ENCODE results near the gene ANKLE1. TPM values are rescaled to one million over a fixed set of nuclear protein-coding genes. Genes with fewer than 3 reads are reported as not detected.

ANKLE1 gene
- total and polyA plus RNA-seq, 10 of the 15 experiments (the other 5 are each of a cell fraction or from before 2014, with no cell fraction given) = 2.2 to 17.9 (median 10.9) TPM

- Histone ChIP-seq H3K4me2 (ENCODE audit: control insufficient read depth, insufficient read depth) (peak within 1 kb of the TSS; percentile 88), H2AFZ (ENCODE audit: control insufficient read depth, low read depth, low read length) (peak within 1 kb of the TSS; percentile 98), H3K9me3 (replicated peaks; ENCODE audit: control insufficient read depth, insufficient read depth, low read length) (no peaks in the 10 kb centered on the region), H3K4me3 (peak within 1 kb of the TSS; percentile 83), H3K9ac (ENCODE audit: control insufficient read depth, insufficient read depth, low read length) (peak within 1 kb of the TSS; percentile 84), H3K27ac (ENCODE audit: control insufficient read depth, insufficient read depth) (peak within 1 kb of the TSS; percentile 84), H3K4me1 (ENCODE audit: control insufficient read depth, insufficient read depth, low read length) (peaks cover 22% of the 10 kb centered on the region), H4K20me1 (ENCODE audit: control insufficient read depth, insufficient read depth) (peaks cover 3% of the 10 kb centered on the region; the same call in 1 of the 2 replicates), H3K27me3 (replicated peaks in 1 of 2; ENCODE audit: control insufficient read depth in 2 of 2, insufficient read depth in 2 of 2, low read length in 1 of 2) (no peaks in the 10 kb centered on the region), H3K79me2 (ENCODE audit: control insufficient read depth, insufficient read depth, low read length) (peaks cover 24% of the 10 kb centered on the region), H3K36me3 (ENCODE audit: control insufficient read depth in 2 of 2, insufficient read depth in 2 of 2, low read length in 1 of 2) (no peaks in the 10 kb centered on the region)
- RAD21 ChIA-PET (ENCODE audit: unreplicated experiment) = interaction anchor here (0.5 to 1.3 kb wide), 12 partner anchors 9 to 254 kb away, joined by 3 to 14 read pairs (median 4); partner anchors contain the start of genes ANO8, BABAM1 and MVB12A
- ATAC-seq = peak; percentile 79
- SMC1A ChIA-PET (ENCODE audit: uncharacterized antibody, unreplicated experiment) = interaction anchor here (0.8 to 2.1 kb wide), 9 partner anchors 11 to 146 kb away, joined by 3 to 8 read pairs (median 4); partner anchors contain the start of genes ANO8 and MVB12A
- intact Hi-C loops (cut with micrococcal nuclease; ENCODE audit: unreplicated experiment) = loop anchor here (10.0 kb wide), 1 partner anchor 411 kb away; no protein-coding TSS in a partner anchor
- peak; percentile 96 for FAIRE-seq
- peak; percentile 99 for DNase-seq (ENCODE audit: low read depth, low spot score)
- POLR2A ChIA-PET = interaction anchor here (0.6 to 2.9 kb wide), 22 partner anchors 13 to 1248 kb away, joined by 3 to 12 read pairs (median 4); partner anchors contain the start of genes ANO8 and BST2
- WGBS (ENCODE audit: insufficient coverage, insufficient replicate concordance, low lambda C conversion rate, missing lambda C conversion rate) = under 1% methylated on average over 53 of the region's 55 CpGs
- CTCF ChIA-PET = interaction anchor here (0.7 to 5.0 kb wide), 16 partner anchors 9 to 180 kb away, joined by 3 to 43 read pairs (median 4); partner anchors contain the start of genes ANO8, BABAM1 and BST2
- BruUV-seq (replicated peaks) = TSS peak; percentile 67
- in situ Hi-C loops (cut with MboI) = no loop called here
- TF ChIP-seq STAT3 (IDR thresholded peaks at IDR 0.05; ENCODE audit: low read depth, low read length) (no peak), IKZF1 (conservative IDR thresholded peaks at IDR 0.05) (peak; percentile 85), KLF5 (IDR thresholded peaks at IDR 0.05; ENCODE audit: partially characterized antibody) (peak; percentile 15), ATF3 (IDR thresholded peaks at IDR 0.05; ENCODE audit: borderline replicate concordance, extremely low read depth, low read depth, low read length) (0 out of 2 replicates have a peak, but pooled peaks have one; percentile 31), RB1 (IDR thresholded peaks at IDR 0.05; ENCODE audit: borderline replicate concordance) (peak; percentile 92), MYC (IDR thresholded peaks at IDR 0.05; ENCODE audit: insufficient read depth, insufficient read length, insufficient replicate concordance, low read length, severe bottlenecking) (no peak), CUX1 (IDR thresholded peaks at IDR 0.05; ENCODE audit: insufficient replicate concordance, low read depth, low read length) (peak; percentile 43), CREM (IDR thresholded peaks at IDR 0.05; ENCODE audit: low read depth) (peak; percentile 12; the same call in 1 of the 2 replicates), USF1 (IDR thresholded peaks at IDR 0.05; ENCODE audit: borderline replicate concordance, extremely low read length, insufficient read depth, low read depth, low read length) (peak; percentile 80), HCFC1 (IDR thresholded peaks at IDR 0.05; ENCODE audit: low read length) (peak; percentile 80)
- TF ChIP-seq, protein P1, sequence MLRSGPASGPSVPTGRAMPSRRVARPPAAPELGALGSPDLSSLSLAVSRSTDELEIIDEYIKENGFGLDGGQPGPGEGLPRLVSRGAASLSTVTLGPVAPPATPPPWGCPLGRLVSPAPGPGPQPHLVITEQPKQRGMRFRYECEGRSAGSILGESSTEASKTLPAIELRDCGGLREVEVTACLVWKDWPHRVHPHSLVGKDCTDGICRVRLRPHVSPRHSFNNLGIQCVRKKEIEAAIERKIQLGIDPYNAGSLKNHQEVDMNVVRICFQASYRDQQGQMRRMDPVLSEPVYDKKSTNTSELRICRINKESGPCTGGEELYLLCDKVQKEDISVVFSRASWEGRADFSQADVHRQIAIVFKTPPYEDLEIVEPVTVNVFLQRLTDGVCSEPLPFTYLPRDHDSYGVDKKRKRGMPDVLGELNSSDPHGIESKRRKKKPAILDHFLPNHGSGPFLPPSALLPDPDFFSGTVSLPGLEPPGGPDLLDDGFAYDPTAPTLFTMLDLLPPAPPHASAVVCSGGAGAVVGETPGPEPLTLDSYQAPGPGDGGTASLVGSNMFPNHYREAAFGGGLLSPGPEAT (IDR thresholded peaks at IDR 0.05; ENCODE audit: low read depth) = peak; percentile 37; the same call in 1 of the 2 replicates
Measured at GRCh38 chr19:17305517-17306284, 24.0 kb downstream of the ANKLE1 start, which contains the start of gene MRPL34. Gene MRPL34, plus strand, starts transcription at chr19:17305872. Its CDS starts 21 bp downstream, at chr19:17305893.

Data from GM12878 (cell line).